Adrenal gland (tissue), 5 donors: ENCODE data around the gene CDC20B.

Experiments
- CTCF ChIP-seq, 6 experiments: fragments of 450-650 bp in 4 of 6; fragments of 200-600 bp in 2 of 6; sonication (generic) in 1 of 6; IDR thresholded peaks; 1 replicate in 5 of 6; 2 replicates in 1 of 6; pipeline versions ENCODE4 v1.5.1 to v1.8.0; 2016 to 2021; ENCODE audit warnings: antibody characterized with exemption in 6 of 6, mild to moderate bottlenecking in 2 of 6, moderate library complexity in 1 of 6
- POLR2A ChIP-seq, 2 donors: fragments of 450-650 bp; IDR thresholded peaks; one replicate each; pipeline ENCODE4 v1.6.1; 2017; ENCODE audit warnings: antibody characterized with exemption in 2 of 2, mild to moderate bottlenecking in 2 of 2, moderate library complexity in 1 of 2
- donor health status: DM: no; HTN: no; CAD: no.

GRCh38 chr5:55141945-55142690, 30.9 kb downstream of the CDC20B start:
- TF ChIP-seq CTCF (IDR thresholded peaks at IDR 0.05) (no peak), POLR2A (IDR thresholded peaks at IDR 0.05) (no peak)
